K562 (cell line): ENCODE measurements around the gene SAPCD1. TPM values are rescaled to one million over a fixed set of nuclear protein-coding genes. Genes with fewer than 3 reads are reported as not detected.

Source experiments
- BRF1 ChIP-seq: IDR thresholded peaks from 3 replicates; pipeline ENCODE4 v1.6.1; 2011; ENCODE audit warnings: borderline replicate concordance, mild to moderate bottlenecking; ENCODE audit not compliant: insufficient read length; ENCODE audit errors: extremely low read depth
- DMBX1 ChIP-seq: fragments of 250-450 bp; sonication (Bioruptor Pico); IDR thresholded peaks from 2 replicates; pipeline ENCODE4 v1.8.0; 2022; ENCODE audit warnings: inconsistent platforms, mild to moderate bottlenecking, moderate library complexity, borderline replicate concordance
- KLF13 ChIP-seq: fragments of 450-650 bp; IDR thresholded peaks from 2 replicates; pipeline ENCODE4 v1.6.1; 2016; ENCODE audit warnings: missing genetic modification characterization, low read depth, mild to moderate bottlenecking, missing compliant biosample characterization, moderate library complexity, borderline replicate concordance
- PHF8 ChIP-seq: fragments of 200-600 bp; sonication (generic); IDR thresholded peaks from 2 replicates; pipeline ENCODE4 v1.6.1; 2012; ENCODE audit warnings: mixed run types, mild to moderate bottlenecking, inconsistent platforms, low read length, moderate library complexity, borderline replicate concordance
- PHTF2 ChIP-seq: fragments of 250-450 bp; sonication (Bioruptor Pico); IDR thresholded peaks from 2 replicates; pipeline ENCODE4 v1.5.0; 2021; ENCODE audit warnings: mild to moderate bottlenecking
- SMC3 ChIP-seq: conservative IDR thresholded peaks from 2 replicates; pipeline ENCODE4 v1.6.1; 2011; ENCODE audit warnings: low read depth, low read length, improper control_type of control experiment; ENCODE audit not compliant: insufficient read depth
- SP1 ChIP-seq: sonication (generic); formaldehyde crosslinking; IDR thresholded peaks from 2 replicates; pipeline ENCODE4 v1.8.1; 2022; ENCODE audit warnings: mild to moderate bottlenecking, missing genetic modification reagents
- TFAM ChIP-seq: fragments of 250-450 bp; sonication (Bioruptor Pico); conservative IDR thresholded peaks from 2 replicates; pipeline ENCODE4 v1.5.0; 2021; ENCODE audit warnings: mild to moderate bottlenecking, moderate library complexity
- ZNF184 ChIP-seq: sonication (generic); formaldehyde crosslinking; IDR thresholded peaks from 2 replicates; pipeline ENCODE4 v1.5.0; 2020; ENCODE audit warnings: missing genetic modification reagents
- ZNF212 ChIP-seq: fragments of 450-650 bp; formaldehyde crosslinking; IDR thresholded peaks from 2 replicates; pipeline ENCODE4 v1.4.0; 2020; ENCODE audit warnings: mild to moderate bottlenecking
- ZNF217 ChIP-seq: sonication (generic); formaldehyde crosslinking; IDR thresholded peaks from 2 replicates; pipeline ENCODE4 v1.8.0; 2022; ENCODE audit warnings: mild to moderate bottlenecking, missing genetic modification reagents
- ZNF347 ChIP-seq: fragments of 450-650 bp; formaldehyde crosslinking; IDR thresholded peaks from 2 replicates; pipeline ENCODE4 v1.4.0; 2020; ENCODE audit warnings: low read depth, mild to moderate bottlenecking, moderate library complexity
- ZNF408 ChIP-seq: fragments of 250-450 bp; sonication (Bioruptor Pico); IDR thresholded peaks from 2 replicates; pipeline ENCODE4 v1.4.0; 2020; ENCODE audit warnings: low read depth, mild to moderate bottlenecking, moderate library complexity
- ZNF444 ChIP-seq: fragments of 250-450 bp; sonication (Bioruptor Pico); IDR thresholded peaks from 2 replicates; pipeline ENCODE4 v1.4.0; 2020; ENCODE audit warnings: mild to moderate bottlenecking, moderate library complexity
- ZNF57 ChIP-seq: fragments of 450-650 bp; formaldehyde crosslinking; IDR thresholded peaks from 2 replicates; pipeline ENCODE4 v1.4.0; 2020; ENCODE audit warnings: mild to moderate bottlenecking, moderate library complexity
- ZNF668 ChIP-seq: fragments of 250-450 bp; sonication (Bioruptor Pico); IDR thresholded peaks from 2 replicates; pipeline ENCODE4 v1.8.0; 2022; ENCODE audit warnings: mild to moderate bottlenecking, inconsistent platforms
- polyA plus RNA-seq, 8 experiments: library from polyadenylated mRNA; depleted of rRNA in 4 of 8; stranded (reverse) in 5 of 8; unstranded in 3 of 8; fragments of >200 nt; fragmentation: Nextera tagmentation in 2 of 8; fragmentation: Illumina TruSeq in 1 of 8; extraction: Ambion mirVana in 2 of 8; extraction: Trizol in 1 of 8; gene quantifications; 2 replicates each; pipeline versions ENCODE4 v1.2.1 to v1.2.3, GENCODE V29; 2011 to 2014; ENCODE audit warnings: inconsistent platforms in 1 of 8, missing spikeins in 1 of 8
- total RNA-seq, 7 experiments: library from RNA; depleted of rRNA in 6 of 7; stranded (reverse); fragments of >200 nt in 6 of 7; fragmentation: Illumina TruSeq in 2 of 7; extraction: Trizol in 2 of 7; gene quantifications; 2 replicates each; pipeline versions ENCODE4 v1.2.1 to v1.2.3, GENCODE V29; 2011 to 2021; ENCODE audit warnings: low replicate concordance in 1 of 7
- TF ChIP-seq, protein P1 (sequence below): fragments of 450-650 bp; IDR thresholded peaks from 2 replicates; pipeline ENCODE4 v1.6.1; 2018; ENCODE audit not compliant: partially characterized antibody
- TF ChIP-seq, protein P2 (sequence below): sonication (generic); formaldehyde crosslinking; IDR thresholded peaks from 2 replicates; pipeline ENCODE4 v1.8.0; 2022; ENCODE audit warnings: missing genetic modification reagents, mild to moderate bottlenecking, borderline replicate concordance
- TF ChIP-seq, protein P3 (sequence below), 2 experiments: fragments of 450-650 bp in 1 of 2; sonication (generic) in 1 of 2; formaldehyde crosslinking; conservative IDR thresholded peaks; 2 replicates each; pipeline versions ENCODE4 v1.4.0 to v1.8.1; 2020 to 2022; ENCODE audit warnings: mild to moderate bottlenecking in 1 of 2, missing genetic modification reagents in 1 of 2
- TF ChIP-seq, protein P4 (sequence below): sonication (generic); formaldehyde crosslinking; IDR thresholded peaks from 2 replicates; pipeline ENCODE4 v1.9.0; 2022; ENCODE audit warnings: mild to moderate bottlenecking, missing genetic modification reagents

Gene SAPCD1
- total and polyA plus RNA-seq, 9 of the 15 experiments (the other 6 are each of a cell fraction or from before 2014, with no cell fraction given) = 2.6 to 30.2 (median 7.4) TPM

DNA sequence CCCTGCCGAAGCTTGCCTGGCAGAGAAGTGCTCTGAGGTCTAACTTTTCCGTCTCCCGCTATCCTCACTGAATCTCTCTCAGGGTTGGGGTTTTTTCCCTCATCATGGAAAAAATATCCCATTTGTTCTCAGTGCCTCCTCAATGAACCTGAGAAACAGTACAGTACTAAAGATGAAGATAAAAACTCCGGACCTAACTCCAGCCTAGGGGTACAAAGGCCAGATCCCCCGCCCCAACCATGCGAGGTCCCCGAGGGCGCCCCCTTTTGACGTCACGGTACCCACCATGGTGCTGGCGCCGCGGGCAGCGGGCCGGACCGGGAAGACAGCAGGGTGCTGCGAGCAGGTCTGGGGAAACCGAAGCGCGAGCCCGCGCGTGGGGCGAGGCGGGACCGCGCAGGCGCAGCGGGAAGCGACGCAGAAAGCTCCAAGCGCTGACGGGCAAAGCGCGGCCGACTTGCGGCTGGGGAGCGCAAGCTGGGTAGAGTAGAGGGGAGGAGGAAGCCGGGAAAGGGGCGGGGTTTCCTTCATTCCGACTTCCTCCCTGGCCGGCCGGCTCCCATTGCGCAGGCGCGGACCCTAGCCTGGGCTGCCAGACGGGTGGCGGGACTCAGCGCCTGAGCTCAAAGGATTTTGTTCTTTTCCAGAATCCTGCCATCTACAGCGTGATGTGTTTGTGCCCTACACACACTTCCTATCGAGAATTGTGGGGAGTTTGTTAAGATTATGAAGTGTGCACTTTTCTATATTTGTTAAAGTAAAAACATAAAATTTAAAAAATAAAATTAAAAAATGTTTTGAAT, 44.2 kb downstream of the SAPCD1 start, which contains the start of gene LSM2 (continued):
- TF ChIP-seq, protein P1, sequence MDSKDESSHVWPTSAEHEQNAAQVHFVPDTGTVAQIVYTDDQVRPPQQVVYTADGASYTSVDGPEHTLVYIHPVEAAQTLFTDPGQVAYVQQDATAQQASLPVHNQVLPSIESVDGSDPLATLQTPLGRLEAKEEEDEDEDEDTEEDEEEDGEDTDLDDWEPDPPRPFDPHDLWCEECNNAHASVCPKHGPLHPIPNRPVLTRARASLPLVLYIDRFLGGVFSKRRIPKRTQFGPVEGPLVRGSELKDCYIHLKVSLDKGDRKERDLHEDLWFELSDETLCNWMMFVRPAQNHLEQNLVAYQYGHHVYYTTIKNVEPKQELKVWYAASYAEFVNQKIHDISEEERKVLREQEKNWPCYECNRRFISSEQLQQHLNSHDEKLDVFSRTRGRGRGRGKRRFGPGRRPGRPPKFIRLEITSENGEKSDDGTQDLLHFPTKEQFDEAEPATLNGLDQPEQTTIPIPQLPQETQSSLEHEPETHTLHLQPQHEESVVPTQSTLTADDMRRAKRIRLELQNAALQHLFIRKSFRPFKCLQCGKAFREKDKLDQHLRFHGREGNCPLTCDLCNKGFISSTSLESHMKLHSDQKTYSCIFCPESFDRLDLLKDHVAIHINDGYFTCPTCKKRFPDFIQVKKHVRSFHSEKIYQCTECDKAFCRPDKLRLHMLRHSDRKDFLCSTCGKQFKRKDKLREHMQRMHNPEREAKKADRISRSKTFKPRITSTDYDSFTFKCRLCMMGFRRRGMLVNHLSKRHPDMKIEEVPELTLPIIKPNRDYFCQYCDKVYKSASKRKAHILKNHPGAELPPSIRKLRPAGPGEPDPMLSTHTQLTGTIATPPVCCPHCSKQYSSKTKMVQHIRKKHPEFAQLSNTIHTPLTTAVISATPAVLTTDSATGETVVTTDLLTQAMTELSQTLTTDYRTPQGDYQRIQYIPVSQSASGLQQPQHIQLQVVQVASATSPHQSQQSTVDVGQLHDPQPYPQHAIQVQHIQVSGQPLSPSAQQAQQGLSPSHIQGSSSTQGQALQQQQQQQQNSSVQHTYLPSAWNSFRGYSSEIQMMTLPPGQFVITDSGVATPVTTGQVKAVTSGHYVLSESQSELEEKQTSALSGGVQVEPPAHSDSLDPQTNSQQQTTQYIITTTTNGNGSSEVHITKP = peak; percentile 74
- 0 out of 2 replicates have a peak, but pooled peaks have one; percentile 13 for TF ChIP-seq DMBX1 (CRISPR knock-in tag)
- TF ChIP-seq PHF8 = peak; percentile 96
- TF ChIP-seq TFAM (CRISPR knock-in tag) = no peak
- no peak for TF ChIP-seq ZNF347
- TF ChIP-seq BRF1 = no peak
- no peak for TF ChIP-seq SMC3
- no peak for TF ChIP-seq ZNF184 (CRISPR knock-in tag)
- TF ChIP-seq PHTF2 (CRISPR knock-in tag) = 0 out of 2 replicates have a peak, but pooled peaks have one; percentile 13
- TF ChIP-seq KLF13 = peak; percentile 70
- TF ChIP-seq, protein P2, sequence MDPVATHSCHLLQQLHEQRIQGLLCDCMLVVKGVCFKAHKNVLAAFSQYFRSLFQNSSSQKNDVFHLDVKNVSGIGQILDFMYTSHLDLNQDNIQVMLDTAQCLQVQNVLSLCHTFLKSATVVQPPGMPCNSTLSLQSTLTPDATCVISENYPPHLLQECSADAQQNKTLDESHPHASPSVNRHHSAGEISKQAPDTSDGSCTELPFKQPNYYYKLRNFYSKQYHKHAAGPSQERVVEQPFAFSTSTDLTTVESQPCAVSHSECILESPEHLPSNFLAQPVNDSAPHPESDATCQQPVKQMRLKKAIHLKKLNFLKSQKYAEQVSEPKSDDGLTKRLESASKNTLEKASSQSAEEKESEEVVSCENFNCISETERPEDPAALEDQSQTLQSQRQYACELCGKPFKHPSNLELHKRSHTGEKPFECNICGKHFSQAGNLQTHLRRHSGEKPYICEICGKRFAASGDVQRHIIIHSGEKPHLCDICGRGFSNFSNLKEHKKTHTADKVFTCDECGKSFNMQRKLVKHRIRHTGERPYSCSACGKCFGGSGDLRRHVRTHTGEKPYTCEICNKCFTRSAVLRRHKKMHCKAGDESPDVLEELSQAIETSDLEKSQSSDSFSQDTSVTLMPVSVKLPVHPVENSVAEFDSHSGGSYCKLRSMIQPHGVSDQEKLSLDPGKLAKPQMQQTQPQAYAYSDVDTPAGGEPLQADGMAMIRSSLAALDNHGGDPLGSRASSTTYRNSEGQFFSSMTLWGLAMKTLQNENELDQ (CRISPR knock-in tag) = peak; percentile 29; the same call in 1 of the 2 replicates
- no peak; the same call in 1 of the 2 replicates for TF ChIP-seq ZNF668
- TF ChIP-seq SP1 (CRISPR knock-in tag) = peak; percentile 96
- peak; percentile 28 for TF ChIP-seq ZNF444 (CRISPR knock-in tag)
- no peak for TF ChIP-seq ZNF217
- no peak for TF ChIP-seq ZNF212 (CRISPR knock-in tag)
- TF ChIP-seq, protein P3, sequence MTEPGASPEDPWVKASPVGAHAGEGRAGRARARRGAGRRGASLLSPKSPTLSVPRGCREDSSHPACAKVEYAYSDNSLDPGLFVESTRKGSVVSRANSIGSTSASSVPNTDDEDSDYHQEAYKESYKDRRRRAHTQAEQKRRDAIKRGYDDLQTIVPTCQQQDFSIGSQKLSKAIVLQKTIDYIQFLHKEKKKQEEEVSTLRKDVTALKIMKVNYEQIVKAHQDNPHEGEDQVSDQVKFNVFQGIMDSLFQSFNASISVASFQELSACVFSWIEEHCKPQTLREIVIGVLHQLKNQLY (CRISPR knock-in tag; conservative IDR thresholded peaks at IDR 0.05) = peak in 1 of 2 experiments; percentile 83; a peak in 1 of 4 replicates
- TF ChIP-seq, protein P4, sequence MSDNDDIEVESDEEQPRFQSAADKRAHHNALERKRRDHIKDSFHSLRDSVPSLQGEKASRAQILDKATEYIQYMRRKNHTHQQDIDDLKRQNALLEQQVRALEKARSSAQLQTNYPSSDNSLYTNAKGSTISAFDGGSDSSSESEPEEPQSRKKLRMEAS (CRISPR knock-in tag) = peak; percentile 91
- no peak for TF ChIP-seq ZNF408 (CRISPR knock-in tag)
- TF ChIP-seq ZNF57 = no peak
